ENCODE results near the gene GPATCH1. TPM values are rescaled to one million over a fixed set of nuclear protein-coding genes. Genes with fewer than 3 reads are reported as not detected.

The GPATCH1 gene
- total RNA-seq, 4 donors from 2014 or later, result 9.1 to 11.6 (median 10.0) TPM

DNA sequence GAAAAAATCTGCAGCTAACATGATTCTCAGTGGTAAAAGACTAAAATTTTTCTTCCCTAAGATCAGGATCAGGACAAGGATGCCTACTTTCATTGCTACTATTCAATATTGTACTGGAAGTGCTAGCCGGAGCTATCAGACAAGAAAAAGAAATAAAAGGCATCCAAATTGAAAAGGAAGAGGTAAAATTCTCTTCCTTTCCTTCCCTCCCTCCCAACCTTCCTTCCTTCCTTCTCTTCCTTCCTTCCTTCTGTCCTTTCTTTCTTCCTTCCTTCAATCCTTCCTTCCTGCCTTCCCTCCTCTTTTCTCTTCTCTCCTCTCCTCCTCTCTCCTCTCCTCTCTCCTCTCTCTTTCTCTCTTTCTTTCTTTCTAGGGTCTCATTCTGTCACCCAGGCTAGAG lies 86.5 kb downstream of the GPATCH1 start:
- intact Hi-C loops (cut with DNase I), result no loop called here
- 96 to 100% methylated on average over 1 of the region's 1 CpG for WGBS, 2 donors
- no peaks in the 10 kb centered on the region for H3K4me1 ChIP-seq
- no peak for TF ChIP-seq POLR2A (IDR thresholded peaks at IDR 0.05)
- no peak overlapping the region for H3K27ac ChIP-seq
- DNase-seq, result no peak
- H3K4me3 ChIP-seq (replicated peaks in 1 of 3), result no peak overlapping the region
- H3K36me3 ChIP-seq, result no peaks in the 10 kb centered on the region
- H3K9me3 ChIP-seq, result no peaks in the 10 kb centered on the region
- H3K27me3 ChIP-seq, result no peaks in the 10 kb centered on the region

- Histone ChIP-seq H3K9me3 (no peaks in the 10 kb centered on the region), H3K27ac (no peak overlapping the region), H3K4me1 (peaks cover 0 to 5% of the 10 kb centered on the region in 2 donors), H3K27me3 (no peaks in the 10 kb centered on the region), H3K36me3 (no peaks in the 10 kb centered on the region), H3K4me3 (replicated peaks in 1 of 3) (no peak overlapping the region)
- no peak for DNase-seq
- intact Hi-C loops (cut with DNase I), result no loop called here
- 89 to 98% methylated on average over 1 of the region's 1 CpG for WGBS, 2 donors
- TF ChIP-seq POLR2A (IDR thresholded peaks at IDR 0.05), result no peak
- TF ChIP-seq, protein P1, sequence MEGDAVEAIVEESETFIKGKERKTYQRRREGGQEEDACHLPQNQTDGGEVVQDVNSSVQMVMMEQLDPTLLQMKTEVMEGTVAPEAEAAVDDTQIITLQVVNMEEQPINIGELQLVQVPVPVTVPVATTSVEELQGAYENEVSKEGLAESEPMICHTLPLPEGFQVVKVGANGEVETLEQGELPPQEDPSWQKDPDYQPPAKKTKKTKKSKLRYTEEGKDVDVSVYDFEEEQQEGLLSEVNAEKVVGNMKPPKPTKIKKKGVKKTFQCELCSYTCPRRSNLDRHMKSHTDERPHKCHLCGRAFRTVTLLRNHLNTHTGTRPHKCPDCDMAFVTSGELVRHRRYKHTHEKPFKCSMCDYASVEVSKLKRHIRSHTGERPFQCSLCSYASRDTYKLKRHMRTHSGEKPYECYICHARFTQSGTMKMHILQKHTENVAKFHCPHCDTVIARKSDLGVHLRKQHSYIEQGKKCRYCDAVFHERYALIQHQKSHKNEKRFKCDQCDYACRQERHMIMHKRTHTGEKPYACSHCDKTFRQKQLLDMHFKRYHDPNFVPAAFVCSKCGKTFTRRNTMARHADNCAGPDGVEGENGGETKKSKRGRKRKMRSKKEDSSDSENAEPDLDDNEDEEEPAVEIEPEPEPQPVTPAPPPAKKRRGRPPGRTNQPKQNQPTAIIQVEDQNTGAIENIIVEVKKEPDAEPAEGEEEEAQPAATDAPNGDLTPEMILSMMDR (IDR thresholded peaks at IDR 0.05), result no peak
Measured at GRCh38 chr19:33168528-33168927, 87.5 kb downstream of the GPATCH1 start.

GRCh38 chr19:33171222-33171795 lies 90.3 kb downstream of the GPATCH1 start:
- no peak overlapping the region for H3K4me3 ChIP-seq (replicated peaks in 1 of 3)

GRCh38 chr19:33171916-33172359 lies 91.0 kb downstream of the GPATCH1 start:
- H3K4me1 ChIP-seq, result peaks cover 0 to 18% of the 10 kb centered on the region in 2 donors
- no peaks in the 10 kb centered on the region for H3K36me3 ChIP-seq
- no peak for DNase-seq
- 95 to 96% methylated on average over 6 of the region's 6 CpGs for WGBS, 2 donors
- TF ChIP-seq POLR2A (IDR thresholded peaks at IDR 0.05), result no peak
- TF ChIP-seq, protein P1 (IDR thresholded peaks at IDR 0.05), result no peak
- H3K27ac ChIP-seq, result no peak overlapping the region
- no peak overlapping the region for H3K4me3 ChIP-seq (replicated peaks in 1 of 3)
- no peaks in the 10 kb centered on the region for H3K9me3 ChIP-seq
- no peaks in the 10 kb centered on the region for H3K27me3 ChIP-seq
- intact Hi-C loops (cut with DNase I), result no loop called here

More at GRCh38 chr19:33171222-33171795, 90.3 kb downstream of the GPATCH1 start:
- TF ChIP-seq, protein P1 (IDR thresholded peaks at IDR 0.05), result no peak
- no peak for TF ChIP-seq POLR2A (IDR thresholded peaks at IDR 0.05)
- H3K4me1 ChIP-seq, result peaks cover 0 to 18% of the 10 kb centered on the region in 2 donors
- H3K27me3 ChIP-seq, result no peaks in the 10 kb centered on the region
- no peaks in the 10 kb centered on the region for H3K36me3 ChIP-seq
- no peak overlapping the region for H3K27ac ChIP-seq
- intact Hi-C loops (cut with DNase I), result no loop called here
- WGBS, 2 donors, result 91 to 95% methylated on average over 1 of the region's 1 CpG
- no peaks in the 10 kb centered on the region for H3K9me3 ChIP-seq
- no peak for DNase-seq

- Histone ChIP-seq H3K27me3 (no peaks in the 10 kb centered on the region), H3K9me3 (no peaks in the 10 kb centered on the region), H3K4me1 (peaks cover 6 to 24% of the 10 kb centered on the region in 2 donors), H3K4me3 (replicated peaks in 1 of 3) (no peak overlapping the region), H3K27ac (no peak overlapping the region), H3K36me3 (no peaks in the 10 kb centered on the region)
- no peak for DNase-seq
- no peak for TF ChIP-seq POLR2A (IDR thresholded peaks at IDR 0.05)
- TF ChIP-seq, protein P1 (IDR thresholded peaks at IDR 0.05), result no peak
- intact Hi-C loops (cut with DNase I), result no loop called here
- 86 to 89% methylated on average over 2 to 3 of the region's 5 CpGs for WGBS, 2 donors
Measured at GRCh38 chr19:33174186-33174585, 93.2 kb downstream of the GPATCH1 start.
